ENCODE measurements around the gene SF3B2. TPM values are rescaled to one million over a fixed set of nuclear protein-coding genes. Genes with fewer than 3 reads are reported as not detected.

Gene SF3B2
- total RNA-seq, 1 experiment from 2014 or later: 300 TPM

DNA sequence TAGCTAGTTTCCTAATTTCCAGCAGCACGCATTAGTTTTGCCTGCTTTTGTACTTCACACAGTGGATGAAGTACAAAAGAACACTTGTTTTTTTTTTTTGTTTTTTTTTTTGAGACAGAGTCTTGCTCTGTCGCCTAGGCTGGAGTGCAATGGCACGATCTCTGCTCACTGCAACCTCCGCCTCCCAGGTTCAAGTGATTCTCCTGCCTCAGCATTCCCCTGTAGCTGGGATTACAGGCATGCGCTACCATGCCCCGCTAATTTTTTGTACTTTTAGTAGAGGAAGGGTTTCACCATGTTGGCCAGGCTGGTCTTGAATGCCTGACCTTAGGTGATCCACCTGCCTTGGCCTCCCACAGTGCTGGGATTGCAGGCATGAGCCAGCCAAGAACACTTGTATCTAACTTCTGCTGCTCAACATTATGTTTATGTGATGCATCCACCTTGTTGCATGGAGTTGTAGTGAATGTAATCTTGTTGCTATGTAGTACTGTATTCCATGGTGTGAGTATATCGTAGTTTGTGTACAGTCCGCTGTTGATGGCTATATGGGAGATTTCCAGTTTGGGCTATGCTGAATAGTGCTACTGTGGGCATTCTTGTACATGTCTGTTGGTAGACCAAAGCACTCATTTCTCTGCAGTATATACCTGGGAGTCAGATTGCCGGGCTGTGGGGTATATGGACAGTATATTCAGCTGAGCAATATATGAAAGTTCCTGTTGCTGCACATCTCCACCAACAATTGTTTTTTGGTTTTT, 35.2 kb downstream of the SF3B2 start:
- Histone ChIP-seq H3K9me2 (ENCODE audit: insufficient read depth) (no peaks in the 10 kb centered on the region), H3K27ac (ENCODE audit: low read depth, low read length) (no peak overlapping the region), H2AFZ (ENCODE audit: low read depth, low read length, poor library complexity, severe bottlenecking) (no peak overlapping the region), H3K79me2 (ENCODE audit: insufficient read depth, low read length) (peaks cover 29% of the 10 kb centered on the region), H3K4me2 (ENCODE audit: low read length) (no peak overlapping the region), H3K36me3 (ENCODE audit: control insufficient read depth in 1 of 2, insufficient read depth in 2 of 2, low read length in 2 of 2) (no peaks in the 10 kb centered on the region), H3K4me1 (ENCODE audit: control insufficient read depth in 1 of 2, insufficient read depth in 2 of 2, low read length in 2 of 2) (peaks cover 8 to 16% of the 10 kb centered on the region in 2 experiments), H3K4me3 (replicated peaks in 1 of 2; ENCODE audit: low read depth in 1 of 2, low read length in 2 of 2) (no peak overlapping the region), H4K20me1 (ENCODE audit: insufficient read depth) (no peaks in the 10 kb centered on the region), H3K9me3 (ENCODE audit: control insufficient read depth in 1 of 2, insufficient read depth in 1 of 2, low read depth in 1 of 2, low read length in 2 of 2) (no peaks in the 10 kb centered on the region), H3K27me3 (ENCODE audit: insufficient read depth, low read length) (no peaks in the 10 kb centered on the region), H3K9ac (ENCODE audit: low read length) (no peak overlapping the region)
- ChIA-PET CTCF (no interaction called here), POLR2A (no interaction called here), RAD21 (ENCODE audit: low non-redundant PET in 1 of 2, low total read pairs in 2 of 2, uncharacterized antibody in 2 of 2, unreplicated experiment in 2 of 2) (no interaction called here)
- intact Hi-C loops (cut with micrococcal nuclease): no loop called here
- ATAC-seq (no peak), DNase-seq (ENCODE audit: low read depth, low spot score) (no peak)
- TF ChIP-seq EZH2phosphoT487 (IDR thresholded peaks at IDR 0.05; ENCODE audit: borderline replicate concordance) (no peak), ZNF274 (IDR thresholded peaks at IDR 0.05; ENCODE audit: low read depth, low read length) (no peak), YY1 (IDR thresholded peaks at IDR 0.05; ENCODE audit: extremely low read depth, insufficient replicate concordance, low read depth, low read length) (no peak), TCF7L2 (IDR thresholded peaks at IDR 0.05; ENCODE audit: borderline replicate concordance, extremely low read depth, insufficient read depth, insufficient read length) (no peak), JUND (IDR thresholded peaks at IDR 0.05) (no peak), SRF (IDR thresholded peaks at IDR 0.05; ENCODE audit: low read depth) (no peak), EZH2 (IDR thresholded peaks at IDR 0.05) (no peak), RAD21 (IDR thresholded peaks at IDR 0.05; ENCODE audit: low read depth) (no peak), POLR2AphosphoS5 (IDR thresholded peaks at IDR 0.05; ENCODE audit: low read depth, low read length) (no peak), CEBPB (IDR thresholded peaks at IDR 0.05; ENCODE audit: low read depth) (no peak), SP1 (IDR thresholded peaks at IDR 0.05; ENCODE audit: low read depth) (no peak), SIN3A (IDR thresholded peaks at IDR 0.05; ENCODE audit: low read depth) (no peak), EGR1 (IDR thresholded peaks at IDR 0.05; ENCODE audit: low read depth) (no peak), FOSL1 (IDR thresholded peaks at IDR 0.05; ENCODE audit: low read depth) (no peak)
- TF ChIP-seq, protein P1, sequence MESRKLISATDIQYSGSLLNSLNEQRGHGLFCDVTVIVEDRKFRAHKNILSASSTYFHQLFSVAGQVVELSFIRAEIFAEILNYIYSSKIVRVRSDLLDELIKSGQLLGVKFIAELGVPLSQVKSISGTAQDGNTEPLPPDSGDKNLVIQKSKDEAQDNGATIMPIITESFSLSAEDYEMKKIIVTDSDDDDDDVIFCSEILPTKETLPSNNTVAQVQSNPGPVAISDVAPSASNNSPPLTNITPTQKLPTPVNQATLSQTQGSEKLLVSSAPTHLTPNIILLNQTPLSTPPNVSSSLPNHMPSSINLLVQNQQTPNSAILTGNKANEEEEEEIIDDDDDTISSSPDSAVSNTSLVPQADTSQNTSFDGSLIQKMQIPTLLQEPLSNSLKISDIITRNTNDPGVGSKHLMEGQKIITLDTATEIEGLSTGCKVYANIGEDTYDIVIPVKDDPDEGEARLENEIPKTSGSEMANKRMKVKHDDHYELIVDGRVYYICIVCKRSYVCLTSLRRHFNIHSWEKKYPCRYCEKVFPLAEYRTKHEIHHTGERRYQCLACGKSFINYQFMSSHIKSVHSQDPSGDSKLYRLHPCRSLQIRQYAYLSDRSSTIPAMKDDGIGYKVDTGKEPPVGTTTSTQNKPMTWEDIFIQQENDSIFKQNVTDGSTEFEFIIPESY (IDR thresholded peaks at IDR 0.05; ENCODE audit: extremely low read depth, insufficient replicate concordance, low read length): no peak
- TF ChIP-seq, protein P2, sequence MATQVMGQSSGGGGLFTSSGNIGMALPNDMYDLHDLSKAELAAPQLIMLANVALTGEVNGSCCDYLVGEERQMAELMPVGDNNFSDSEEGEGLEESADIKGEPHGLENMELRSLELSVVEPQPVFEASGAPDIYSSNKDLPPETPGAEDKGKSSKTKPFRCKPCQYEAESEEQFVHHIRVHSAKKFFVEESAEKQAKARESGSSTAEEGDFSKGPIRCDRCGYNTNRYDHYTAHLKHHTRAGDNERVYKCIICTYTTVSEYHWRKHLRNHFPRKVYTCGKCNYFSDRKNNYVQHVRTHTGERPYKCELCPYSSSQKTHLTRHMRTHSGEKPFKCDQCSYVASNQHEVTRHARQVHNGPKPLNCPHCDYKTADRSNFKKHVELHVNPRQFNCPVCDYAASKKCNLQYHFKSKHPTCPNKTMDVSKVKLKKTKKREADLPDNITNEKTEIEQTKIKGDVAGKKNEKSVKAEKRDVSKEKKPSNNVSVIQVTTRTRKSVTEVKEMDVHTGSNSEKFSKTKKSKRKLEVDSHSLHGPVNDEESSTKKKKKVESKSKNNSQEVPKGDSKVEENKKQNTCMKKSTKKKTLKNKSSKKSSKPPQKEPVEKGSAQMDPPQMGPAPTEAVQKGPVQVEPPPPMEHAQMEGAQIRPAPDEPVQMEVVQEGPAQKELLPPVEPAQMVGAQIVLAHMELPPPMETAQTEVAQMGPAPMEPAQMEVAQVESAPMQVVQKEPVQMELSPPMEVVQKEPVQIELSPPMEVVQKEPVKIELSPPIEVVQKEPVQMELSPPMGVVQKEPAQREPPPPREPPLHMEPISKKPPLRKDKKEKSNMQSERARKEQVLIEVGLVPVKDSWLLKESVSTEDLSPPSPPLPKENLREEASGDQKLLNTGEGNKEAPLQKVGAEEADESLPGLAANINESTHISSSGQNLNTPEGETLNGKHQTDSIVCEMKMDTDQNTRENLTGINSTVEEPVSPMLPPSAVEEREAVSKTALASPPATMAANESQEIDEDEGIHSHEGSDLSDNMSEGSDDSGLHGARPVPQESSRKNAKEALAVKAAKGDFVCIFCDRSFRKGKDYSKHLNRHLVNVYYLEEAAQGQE (IDR thresholded peaks at IDR 0.05; ENCODE audit: low read depth): no peak
- TF ChIP-seq, protein P3, sequence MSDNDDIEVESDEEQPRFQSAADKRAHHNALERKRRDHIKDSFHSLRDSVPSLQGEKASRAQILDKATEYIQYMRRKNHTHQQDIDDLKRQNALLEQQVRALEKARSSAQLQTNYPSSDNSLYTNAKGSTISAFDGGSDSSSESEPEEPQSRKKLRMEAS (IDR thresholded peaks at IDR 0.05): no peak
- TF ChIP-seq, protein P4, sequence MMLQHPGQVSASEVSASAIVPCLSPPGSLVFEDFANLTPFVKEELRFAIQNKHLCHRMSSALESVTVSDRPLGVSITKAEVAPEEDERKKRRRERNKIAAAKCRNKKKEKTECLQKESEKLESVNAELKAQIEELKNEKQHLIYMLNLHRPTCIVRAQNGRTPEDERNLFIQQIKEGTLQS (IDR thresholded peaks at IDR 0.05): no peak
- TF ChIP-seq, protein P5, sequence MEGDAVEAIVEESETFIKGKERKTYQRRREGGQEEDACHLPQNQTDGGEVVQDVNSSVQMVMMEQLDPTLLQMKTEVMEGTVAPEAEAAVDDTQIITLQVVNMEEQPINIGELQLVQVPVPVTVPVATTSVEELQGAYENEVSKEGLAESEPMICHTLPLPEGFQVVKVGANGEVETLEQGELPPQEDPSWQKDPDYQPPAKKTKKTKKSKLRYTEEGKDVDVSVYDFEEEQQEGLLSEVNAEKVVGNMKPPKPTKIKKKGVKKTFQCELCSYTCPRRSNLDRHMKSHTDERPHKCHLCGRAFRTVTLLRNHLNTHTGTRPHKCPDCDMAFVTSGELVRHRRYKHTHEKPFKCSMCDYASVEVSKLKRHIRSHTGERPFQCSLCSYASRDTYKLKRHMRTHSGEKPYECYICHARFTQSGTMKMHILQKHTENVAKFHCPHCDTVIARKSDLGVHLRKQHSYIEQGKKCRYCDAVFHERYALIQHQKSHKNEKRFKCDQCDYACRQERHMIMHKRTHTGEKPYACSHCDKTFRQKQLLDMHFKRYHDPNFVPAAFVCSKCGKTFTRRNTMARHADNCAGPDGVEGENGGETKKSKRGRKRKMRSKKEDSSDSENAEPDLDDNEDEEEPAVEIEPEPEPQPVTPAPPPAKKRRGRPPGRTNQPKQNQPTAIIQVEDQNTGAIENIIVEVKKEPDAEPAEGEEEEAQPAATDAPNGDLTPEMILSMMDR (IDR thresholded peaks at IDR 0.05 in 2 of 3, conservative IDR thresholded peaks at IDR 0.05 in 1 of 3; ENCODE audit: borderline replicate concordance in 1 of 3, insufficient read depth in 1 of 3, low read depth in 2 of 3, low read length in 2 of 3): no peak
- BruUV-seq (replicated peaks): no TSS peak
